Nephron (organoid): Measurements from ENCODE around the gene TIGD1.
A peak's percentile ranks its signal among the peaks of the same experiment; 100 is the strongest.

ENCODE experiments used
- H3K27ac Mint-ChIP-seq, 3 experiments: 2 replicates each; pipeline ENCODE4 v1.8.0; 2020; ENCODE audit warnings: mixed read lengths in 3 of 3, mild to moderate bottlenecking in 2 of 3, moderate library complexity in 1 of 3
- H3K27me3 Mint-ChIP-seq: 2 replicates; pipeline ENCODE4 v1.8.0; 2021; ENCODE audit warnings: low read depth, mild to moderate bottlenecking, moderate library complexity, mixed read lengths
- H3K36me3 Mint-ChIP-seq: 2 replicates; pipeline ENCODE4 v1.8.0; 2020; ENCODE audit warnings: low read depth, mixed read lengths
- H3K4me1 Mint-ChIP-seq: 2 replicates; pipeline ENCODE4 v1.8.0; 2020; ENCODE audit warnings: mixed read lengths
- H3K4me3 Mint-ChIP-seq, 3 experiments: 2 replicates each; pipeline ENCODE4 v1.8.0; 2020; ENCODE audit warnings: mild to moderate bottlenecking in 3 of 3, mixed read lengths in 3 of 3, moderate library complexity in 2 of 3
- H3K9me3 Mint-ChIP-seq: 2 replicates; pipeline ENCODE4 v1.8.0; 2020; ENCODE audit warnings: mixed read lengths
- CTCF ChIP-seq, 3 experiments: fragments of 200-600 bp; sonication (generic); IDR thresholded peaks; one replicate each; pipeline ENCODE4 v1.5.0; 2021; ENCODE audit warnings: antibody characterized with exemption in 3 of 3; ENCODE audit not compliant: unreplicated experiment in 3 of 3

The TIGD1 gene

GRCh38 chr2:232543928-232544631, 6.3 kb downstream of the TIGD1 start:
- Mint-ChIP-seq H3K9me3 (peaks cover 17% of the 10 kb centered on the region), H3K36me3 (peaks cover 51% of the 10 kb centered on the region), H3K27me3 (no peaks in the 10 kb centered on the region), H3K4me3 (peak overlapping the region in 1 of 3 experiments; percentile 46), H3K27ac (no peak overlapping the region), H3K4me1 (peaks cover 17% of the 10 kb centered on the region)
- no peak for TF ChIP-seq CTCF (IDR thresholded peaks at IDR 0.05; ENCODE audit: unreplicated experiment in 3 of 3)

DNA sequence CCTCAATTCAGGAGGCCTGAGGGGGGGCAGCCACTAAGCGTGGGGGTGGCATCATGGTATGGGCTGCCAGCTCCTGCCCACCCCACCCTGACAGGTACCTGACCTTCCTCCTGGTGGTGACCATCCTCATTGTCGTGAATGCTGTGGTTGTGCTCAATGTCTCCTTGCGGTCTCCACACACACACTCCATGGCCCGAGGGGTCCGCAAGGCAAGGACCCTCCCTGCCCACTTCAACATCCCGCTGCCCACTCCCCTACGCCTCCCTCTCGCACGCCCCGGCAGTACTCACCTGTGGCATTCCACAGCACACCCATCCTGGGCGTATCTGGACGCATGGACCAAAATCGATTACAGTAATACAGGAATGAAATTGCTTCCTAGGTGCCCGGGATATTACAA, 6.9 kb downstream of the TIGD1 start:
- TF ChIP-seq CTCF (IDR thresholded peaks at IDR 0.05; ENCODE audit: unreplicated experiment in 3 of 3), result no peak
- H3K27me3 Mint-ChIP-seq, result no peaks in the 10 kb centered on the region
- peaks cover 11% of the 10 kb centered on the region for H3K9me3 Mint-ChIP-seq
- H3K27ac Mint-ChIP-seq, result no peak overlapping the region
- peaks cover 23% of the 10 kb centered on the region for H3K4me1 Mint-ChIP-seq
- peaks cover 45% of the 10 kb centered on the region for H3K36me3 Mint-ChIP-seq
- H3K4me3 Mint-ChIP-seq, result peak overlapping the region in 1 of 3 experiments; percentile 46

- peak overlapping the region in 2 of 3 experiments; percentile 8 to 65 for H3K4me3 Mint-ChIP-seq
- peaks cover 5% of the 10 kb centered on the region for H3K9me3 Mint-ChIP-seq
- peaks cover 39% of the 10 kb centered on the region for H3K36me3 Mint-ChIP-seq
- H3K27ac Mint-ChIP-seq, result peak overlapping the region in 2 of 3 experiments; percentile 7 to 39
- H3K27me3 Mint-ChIP-seq, result no peaks in the 10 kb centered on the region
- H3K4me1 Mint-ChIP-seq, result peaks cover 29% of the 10 kb centered on the region
- no peak for TF ChIP-seq CTCF (IDR thresholded peaks at IDR 0.05; ENCODE audit: unreplicated experiment in 3 of 3)
Observed at GRCh38 chr2:232542715-232543467, 7.5 kb downstream of the TIGD1 start.

GRCh38 chr2:232541961-232542714, 8.2 kb downstream of the TIGD1 start:
- Mint-ChIP-seq H3K9me3 (peaks cover 5% of the 10 kb centered on the region), H3K36me3 (peaks cover 32% of the 10 kb centered on the region), H3K27ac (peak overlapping the region in 1 of 3 experiments; percentile 7), H3K4me3 (peak overlapping the region in 2 of 3 experiments; percentile 30 to 65), H3K4me1 (peaks cover 36% of the 10 kb centered on the region), H3K27me3 (no peaks in the 10 kb centered on the region)
- TF ChIP-seq CTCF (IDR thresholded peaks at IDR 0.05; ENCODE audit: unreplicated experiment in 3 of 3), result no peak

- Mint-ChIP-seq H3K9me3 (peaks cover 2% of the 10 kb centered on the region), H3K4me1 (peaks cover 44% of the 10 kb centered on the region), H3K36me3 (peaks cover 25% of the 10 kb centered on the region), H3K27ac (no peak overlapping the region), H3K27me3 (no peaks in the 10 kb centered on the region), H3K4me3 (peak overlapping the region in 2 of 3 experiments; percentile 63 to 82)
- TF ChIP-seq CTCF (IDR thresholded peaks at IDR 0.05; ENCODE audit: unreplicated experiment in 3 of 3), result no peak
Observed at GRCh38 chr2:232541195-232541960, 9.0 kb downstream of the TIGD1 start.
